H9 (cell line): ENCODE data around the gene FBXW4. TPM values are rescaled to one million over a fixed set of nuclear protein-coding genes. Genes with fewer than 3 reads are reported as not detected.

Experiments
- DNase-seq: peaks from one replicate; pipeline ENCODE4 v3.0.0-alpha.2; 2017
- H2AFZ ChIP-seq: one replicate; pipeline ENCODE4 v1.6.1; 2013; ENCODE audit warnings: mild to moderate bottlenecking, low read length, control low read depth, moderate library complexity
- H2AK5ac ChIP-seq: 2 replicates; pipeline ENCODE4 v1.6.1; 2013; ENCODE audit warnings: low read length, control low read depth, mixed read lengths; ENCODE audit not compliant: insufficient read length
- H2BK120ac ChIP-seq: one replicate; pipeline ENCODE4 v1.6.1; 2013; ENCODE audit warnings: low read depth, mild to moderate bottlenecking, low read length, control low read depth, inconsistent platforms; ENCODE audit not compliant: poor library complexity, severe bottlenecking
- H2BK12ac ChIP-seq: 2 replicates; pipeline ENCODE4 v1.6.1; 2013; ENCODE audit warnings: low read length, control low read depth, mixed read lengths, low read depth; ENCODE audit not compliant: insufficient read length
- H2BK15ac ChIP-seq: 2 replicates; pipeline ENCODE4 v1.6.1; 2013; ENCODE audit warnings: low read depth, low read length, control low read depth
- H2BK20ac ChIP-seq: one replicate; pipeline ENCODE4 v1.6.1; 2013; ENCODE audit warnings: low read depth, mild to moderate bottlenecking, low read length, control low read depth, inconsistent platforms; ENCODE audit not compliant: poor library complexity, severe bottlenecking
- H2BK5ac ChIP-seq: 2 replicates; pipeline ENCODE4 v1.6.1; 2013; ENCODE audit warnings: low read length, control low read depth, mixed read lengths; ENCODE audit not compliant: insufficient read length
- H3K14ac ChIP-seq: 2 replicates; pipeline ENCODE4 v1.6.1; 2013; ENCODE audit warnings: low read length, control low read depth; ENCODE audit not compliant: insufficient read depth
- H3K18ac ChIP-seq: 2 replicates; pipeline ENCODE4 v1.6.1; 2013; ENCODE audit warnings: low read depth, mild to moderate bottlenecking, mixed read lengths, low read length, control low read depth; ENCODE audit not compliant: insufficient read length
- H3K23ac ChIP-seq: 2 replicates; pipeline ENCODE4 v1.6.1; 2013; ENCODE audit warnings: low read length, control low read depth, mixed read lengths, low read depth; ENCODE audit not compliant: insufficient read length
- H3K23me2 ChIP-seq: 2 replicates; pipeline ENCODE4 v1.6.1; 2013; ENCODE audit warnings: low read depth, mild to moderate bottlenecking, mixed read lengths, low read length, control low read depth; ENCODE audit not compliant: insufficient read length, poor library complexity, severe bottlenecking
- H3K27ac ChIP-seq: 2 replicates; pipeline ENCODE4 v1.5.1; 2013; ENCODE audit warnings: low read length, control low read depth, mixed read lengths, low read depth; ENCODE audit not compliant: insufficient read length
- H3K27me3 ChIP-seq: 2 replicates; pipeline ENCODE4 v1.6.1; 2013; ENCODE audit warnings: low read length, control low read depth, inconsistent platforms; ENCODE audit not compliant: insufficient read depth
- H3K4ac ChIP-seq: 2 replicates; pipeline ENCODE4 v1.6.1; 2013; ENCODE audit warnings: low read depth, mild to moderate bottlenecking, control low read depth, inconsistent platforms, low read length, moderate library complexity
- H3K4me1 ChIP-seq: 2 replicates; pipeline ENCODE4 v1.6.1; 2013; ENCODE audit warnings: low read length, control low read depth, inconsistent platforms; ENCODE audit not compliant: insufficient read depth
- H3K4me2 ChIP-seq: 2 replicates; pipeline ENCODE4 v1.6.1; 2013; ENCODE audit warnings: low read length, control low read depth, mixed read lengths; ENCODE audit not compliant: insufficient read length, insufficient read depth
- H3K56ac ChIP-seq: 2 replicates; pipeline ENCODE4 v1.6.1; 2013; ENCODE audit warnings: low read depth, mild to moderate bottlenecking, mixed read lengths, low read length, control low read depth; ENCODE audit not compliant: insufficient read length
- H3K79me1 ChIP-seq: 2 replicates; pipeline ENCODE4 v1.6.1; 2013; ENCODE audit warnings: low read depth, mild to moderate bottlenecking, moderate library complexity, low read length, control low read depth, inconsistent platforms; ENCODE audit not compliant: insufficient read depth, poor library complexity, severe bottlenecking
- H3K79me2 ChIP-seq: 2 replicates; pipeline ENCODE4 v1.6.1; 2013; ENCODE audit warnings: low read length, control low read depth, inconsistent platforms; ENCODE audit not compliant: insufficient read depth
- H3K9ac ChIP-seq: 2 replicates; pipeline ENCODE4 v1.6.1; 2013; ENCODE audit warnings: low read length, control low read depth, mixed read lengths; ENCODE audit not compliant: insufficient read length; ENCODE audit errors: extremely low read depth
- H3K9me3 ChIP-seq: one replicate; pipeline ENCODE4 v1.6.1; 2013; ENCODE audit warnings: low read depth, low read length, inconsistent platforms; ENCODE audit not compliant: control insufficient read depth
- H3T11ph ChIP-seq: one replicate; pipeline ENCODE4 v1.6.1; 2013; ENCODE audit warnings: mild to moderate bottlenecking, low read length, control low read depth, inconsistent platforms
- H4K20me1 ChIP-seq: one replicate; pipeline ENCODE4 v1.6.1; 2013; ENCODE audit not compliant: control insufficient read depth, insufficient read length, insufficient read depth
- H4K5ac ChIP-seq: 2 replicates; pipeline ENCODE4 v1.6.1; 2013; ENCODE audit warnings: low read depth, mild to moderate bottlenecking, mixed read lengths, low read length, control low read depth; ENCODE audit not compliant: insufficient read length
- H4K8ac ChIP-seq: replicated peaks from 2 replicates; pipeline ENCODE4 v1.6.1; 2013; ENCODE audit warnings: low read length, control low read depth, mixed read lengths, low read depth; ENCODE audit not compliant: insufficient read length
- H4K91ac ChIP-seq: 2 replicates; pipeline ENCODE4 v1.6.1; 2013; ENCODE audit warnings: low read depth, mild to moderate bottlenecking, moderate library complexity, mixed read lengths, low read length, control low read depth; ENCODE audit not compliant: insufficient read length
- H3K27ac Mint-ChIP-seq, 3 experiments: 2 replicates in 2 of 3; 3 replicates in 1 of 3; pipeline ENCODE4 v1.8.0; 2020 to 2021; ENCODE audit warnings: mixed read lengths in 3 of 3, mild to moderate bottlenecking in 1 of 3, moderate library complexity in 1 of 3
- H3K27me3 Mint-ChIP-seq: 2 replicates; pipeline ENCODE4 v1.8.0; 2021; ENCODE audit warnings: low read depth, mild to moderate bottlenecking, moderate library complexity, mixed read lengths
- H3K36me3 Mint-ChIP-seq, 3 experiments: 2 replicates in 2 of 3; 3 replicates in 1 of 3; pipeline ENCODE4 v1.8.0; 2020 to 2021; ENCODE audit warnings: low read depth in 3 of 3, mixed read lengths in 3 of 3; ENCODE audit not compliant: insufficient read depth in 1 of 3
- H3K4me1 Mint-ChIP-seq, 2 experiments: 2 replicates each; pipeline ENCODE4 v1.8.0; 2020; ENCODE audit warnings: mixed read lengths in 2 of 2
- H3K4me3 Mint-ChIP-seq, 2 experiments: 2 replicates in 1 of 2; 3 replicates in 1 of 2; pipeline ENCODE4 v1.8.0; 2020 to 2021; ENCODE audit warnings: mild to moderate bottlenecking in 2 of 2, mixed read lengths in 2 of 2, moderate library complexity in 1 of 2
- H3K9me3 Mint-ChIP-seq, 2 experiments: 2 replicates in 1 of 2; 3 replicates in 1 of 2; pipeline ENCODE4 v1.8.0; 2020; ENCODE audit warnings: mild to moderate bottlenecking in 2 of 2, mixed read lengths in 2 of 2, moderate library complexity in 1 of 2
- CTCF ChIP-seq: fragments of 200-600 bp; sonication (generic); conservative IDR thresholded peaks from 3 replicates; pipeline ENCODE4 v1.8.0; 2021; ENCODE audit warnings: antibody characterized with exemption, mild to moderate bottlenecking
- WGBS: extraction: QIAGEN DNeasy Blood & Tissue Kit; methylation state at CpG from one replicate; pipeline ENCODE4 v1.1.7; 2013; ENCODE audit warnings: missing lambda C conversion rate, low lambda C conversion rate, mixed read lengths; ENCODE audit not compliant: insufficient read length; ENCODE audit errors: extremely low coverage; 5-methylcytosine and 5-hydroxymethylcytosine counted together
- total RNA-seq: library from RNA; stranded (reverse); gene quantifications from 2 replicates; pipeline ENCODE4 v1.2.1, GENCODE V29; 2021

The FBXW4 gene
- total RNA-seq, 1 experiment from 2014 or later, result 41.6 TPM

GRCh38 chr10:101562231-101562630 lies 132.7 kb downstream of the FBXW4 start:
- no peak overlapping the region for H2AFZ ChIP-seq
- no peak overlapping the region for H4K8ac ChIP-seq

More at GRCh38 chr10:101562231-101562630, 132.7 kb downstream of the FBXW4 start:
- Histone ChIP-seq H3K9me3 (no peaks in the 10 kb centered on the region), H3T11ph (no peak overlapping the region), H3K27me3 (peaks cover 4% of the 10 kb centered on the region; the same call in 1 of the 2 replicates), H4K91ac (no peak overlapping the region), H2BK5ac (no peak overlapping the region), H3K56ac (no peak overlapping the region), H3K79me2 (no peaks in the 10 kb centered on the region), H3K4me2 (no peak overlapping the region), H3K9ac (no peak overlapping the region), H2BK20ac (no peak overlapping the region), H3K14ac (no peak overlapping the region; the same call in 1 of the 2 replicates), H3K4me1 (no peaks in the 10 kb centered on the region), H3K79me1 (no peaks in the 10 kb centered on the region), H2BK15ac (no peak overlapping the region), H2AK5ac (no peak overlapping the region), H2BK12ac (no peak overlapping the region), H3K27ac (no peak overlapping the region), H3K18ac (no peak overlapping the region), H4K5ac (no peak overlapping the region), H3K4ac (no peak overlapping the region), H4K20me1 (no peaks in the 10 kb centered on the region), H2BK120ac (no peak overlapping the region), H3K23me2 (no peaks in the 10 kb centered on the region), H3K23ac (no peak overlapping the region)
- no peaks in the 10 kb centered on the region; a peak in 1 of 5 replicates for H3K9me3 Mint-ChIP-seq
- peaks cover 44% of the 10 kb centered on the region for H3K27me3 Mint-ChIP-seq
- no peak overlapping the region for H3K4me3 Mint-ChIP-seq
- no peak for TF ChIP-seq CTCF
- no CpG with 5 or more reads among the region's 5 CpGs for WGBS
- peak overlapping the region in 1 of 3 experiments; percentile 24; a peak in 1 of 7 replicates for H3K27ac Mint-ChIP-seq
- no peaks in the 10 kb centered on the region; a peak in 1 of 7 replicates for H3K36me3 Mint-ChIP-seq
- H3K4me1 Mint-ChIP-seq, result peaks cover 9 to 18% of the 10 kb centered on the region in 2 experiments
- no peak for DNase-seq
